NCI-H2171 (cell line): ENCODE measurements around the gene SREBF2.
A peak's percentile ranks its signal among the peaks of the same experiment; 100 is the strongest.
"Not testable (repeated sequence)": the region's sequence is repeated elsewhere in the genome, so short reads cannot be mapped to it uniquely, and the experiment has no call there.

Experiments used
- DNase-seq: peaks from one replicate; lab custom pipeline; 2025; lab: John Stamatoyannopoulos, UW

Gene SREBF2

DNA sequence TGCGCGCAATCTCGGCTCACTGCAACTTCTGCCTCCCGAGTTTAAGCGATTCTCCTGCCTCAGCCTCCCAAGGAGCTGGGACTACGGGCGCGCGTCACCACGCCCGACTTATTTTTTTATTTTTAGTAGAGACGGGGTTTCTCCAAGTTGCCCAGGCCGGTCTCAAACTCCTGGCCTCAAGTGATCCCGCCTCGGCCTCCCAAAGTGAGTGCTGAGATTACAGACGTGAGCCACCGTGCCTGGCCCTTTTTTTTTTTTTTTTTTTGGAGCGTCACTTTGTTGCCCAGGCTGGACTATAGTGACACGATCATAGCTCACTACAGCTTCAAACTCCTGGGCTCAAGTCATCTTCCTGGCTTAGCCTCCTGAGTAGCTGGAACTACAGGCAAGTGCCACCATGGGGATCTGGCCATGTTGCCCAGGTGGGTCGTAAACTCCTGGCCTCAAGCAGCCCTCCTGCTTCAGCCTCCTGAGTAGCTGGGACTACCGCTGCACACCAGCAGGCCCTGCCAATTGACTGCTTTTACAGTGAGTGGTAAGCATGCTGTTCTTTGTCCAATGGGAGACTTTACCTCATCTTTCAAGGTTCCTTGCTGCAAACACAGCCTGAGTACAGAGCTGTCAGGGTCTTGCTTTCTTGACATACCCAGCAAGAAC, 114.6 kb downstream of the SREBF2 start:
- DNase-seq: no peak

DNA sequence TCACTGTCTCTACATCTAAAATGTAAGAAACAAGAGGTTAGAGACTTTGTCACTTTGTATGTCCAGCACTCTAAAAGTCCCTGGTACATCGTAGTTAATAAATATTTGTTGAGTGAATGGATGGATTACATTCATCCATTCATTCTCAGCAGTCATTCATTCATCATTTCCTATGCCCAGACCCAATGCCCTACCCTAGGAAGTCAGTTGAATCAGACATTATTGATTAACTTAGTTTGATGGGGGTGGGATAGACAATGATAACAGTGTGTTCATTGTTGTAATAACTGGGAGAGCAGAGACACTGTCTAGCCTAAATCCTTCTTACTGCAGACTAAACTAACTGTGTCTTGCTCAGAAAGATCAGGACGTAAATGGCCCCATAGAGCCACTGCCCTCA, 115.2 kb downstream of the SREBF2 start:
- DNase-seq: no peak

- DNase-seq: not testable (repeated sequence)
These were observed 116.0 kb downstream of the SREBF2 start for GRCh38 chr22:41948928-41949296.

GRCh38 chr22:41949297-41949965, 116.5 kb downstream of the SREBF2 start:
- DNase-seq: peak; percentile 71

DNA sequence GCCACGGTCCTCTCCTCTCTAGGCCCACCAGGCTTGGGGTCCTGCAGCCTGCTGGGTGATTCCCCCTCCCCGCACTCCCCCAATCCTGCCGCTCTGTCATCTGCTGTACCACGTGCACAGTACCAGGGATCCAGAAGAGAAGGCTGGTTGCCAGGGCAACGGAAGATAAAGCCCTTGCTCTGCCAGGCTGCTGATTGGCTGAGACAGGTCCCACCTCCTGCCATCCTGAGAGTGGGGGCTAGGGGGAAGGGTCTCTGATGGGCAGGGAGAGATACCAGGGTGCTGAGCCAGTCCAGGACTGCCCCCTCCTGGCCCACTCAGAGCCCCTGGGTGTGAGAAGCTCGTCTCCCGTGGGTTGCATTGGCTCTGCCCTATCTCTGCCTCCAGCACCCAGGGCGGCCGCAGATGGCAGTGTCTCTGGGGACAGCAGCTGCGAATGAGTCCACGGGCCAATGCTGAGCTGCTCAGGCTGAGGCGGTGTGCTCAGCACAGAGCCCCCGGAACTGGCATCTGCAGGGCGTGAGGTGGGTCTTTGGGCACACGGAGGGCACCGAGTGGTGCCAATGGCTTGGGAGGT, 119.1 kb downstream of the SREBF2 start, which contains the start of gene SMIM45:
Gene SMIM45 (plus strand): TSS at position 253 of the 577 bp plus-strand sequence.
- peak; percentile 92 for DNase-seq

DNA sequence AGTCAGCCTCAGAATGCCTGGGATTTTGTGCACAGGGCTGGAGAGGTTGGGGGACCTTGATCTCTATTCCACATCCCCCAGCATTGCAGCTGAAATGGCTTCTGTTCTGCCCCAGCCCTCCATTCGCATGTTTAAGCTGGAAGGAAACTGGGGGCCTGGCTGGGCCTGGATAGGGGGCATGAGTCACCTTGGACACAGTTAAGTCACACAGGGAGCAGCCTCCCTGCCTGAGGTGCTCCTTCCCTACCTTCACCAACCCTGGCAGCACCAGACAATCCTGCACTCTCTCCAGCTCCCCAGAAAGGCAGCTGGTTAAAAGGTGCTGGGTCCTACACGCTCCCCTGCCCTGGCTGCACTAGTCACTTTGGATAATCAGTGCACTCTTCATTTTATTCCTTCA, 119.8 kb downstream of the SREBF2 start:
- DNase-seq: no peak
